DMS79 (cell line): Measurements from ENCODE around the gene VAV2.
"Not testable (repeated sequence)": the region's sequence is repeated elsewhere in the genome, so short reads cannot be mapped to it uniquely, and the experiment has no call there.

Experiments used
- DNase-seq: peaks from one replicate; lab custom pipeline; 2025; lab: John Stamatoyannopoulos, UW

VAV2 gene

GRCh38 chr9:133767625-133768024, 224.5 kb downstream of the VAV2 start:
- no peak for DNase-seq

DNA sequence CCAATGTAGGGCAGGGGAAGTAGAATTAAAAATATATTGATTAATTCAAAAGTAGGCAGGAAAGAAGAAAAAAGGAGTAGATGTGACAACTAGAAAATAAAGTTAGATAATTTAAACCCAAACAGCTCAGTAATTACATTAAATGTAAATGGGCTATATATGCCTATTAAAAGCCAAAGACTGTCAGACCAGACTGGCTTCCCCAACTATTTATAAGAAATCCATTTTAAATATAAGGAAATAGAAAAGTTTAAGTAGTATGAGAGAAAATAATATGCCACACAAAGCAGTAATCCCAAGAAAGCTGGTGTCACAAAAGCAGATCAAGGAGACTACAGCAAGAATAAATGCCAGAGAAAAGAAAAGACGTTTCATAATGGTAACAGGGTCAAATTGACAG, 225.1 kb downstream of the VAV2 start:
- DNase-seq = no peak

- not testable (repeated sequence) for DNase-seq
These were observed 225.9 kb downstream of the VAV2 start for GRCh38 chr9:133766234-133766633.

GRCh38 chr9:133763272-133764183, 228.6 kb downstream of the VAV2 start:
- no peak for DNase-seq

GRCh38 chr9:133762488-133763271, 229.4 kb downstream of the VAV2 start:
- no peak for DNase-seq

DNA sequence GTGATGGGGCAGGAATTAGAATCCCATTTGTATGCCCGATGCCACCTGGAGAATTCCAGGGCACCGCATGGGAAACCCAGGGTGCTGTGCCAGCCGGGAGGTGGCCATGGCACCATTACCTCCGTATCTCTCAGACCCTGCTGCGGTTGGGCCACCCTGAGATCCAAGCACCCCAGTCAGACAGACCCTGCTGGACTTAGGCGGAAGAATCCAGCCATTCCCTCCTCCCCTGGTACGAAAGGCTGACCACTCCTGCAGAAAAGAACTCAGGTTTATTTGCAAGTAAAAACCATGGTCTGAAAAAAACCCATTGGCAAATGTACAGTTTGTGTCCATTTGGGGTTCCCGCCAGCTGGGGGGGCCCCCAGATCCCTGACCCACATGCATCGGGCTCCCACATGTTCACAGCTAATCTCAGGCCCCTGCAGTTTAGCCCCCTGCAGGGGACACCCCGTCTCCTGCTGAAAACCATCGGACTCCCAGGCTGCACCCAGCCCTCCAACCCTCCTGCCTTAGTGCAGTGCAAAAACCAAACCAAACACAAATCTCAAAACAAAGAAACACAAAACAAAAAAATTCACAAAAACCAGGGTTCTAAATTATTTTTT, 230.4 kb downstream of the VAV2 start:
- DNase-seq = no peak

DNA sequence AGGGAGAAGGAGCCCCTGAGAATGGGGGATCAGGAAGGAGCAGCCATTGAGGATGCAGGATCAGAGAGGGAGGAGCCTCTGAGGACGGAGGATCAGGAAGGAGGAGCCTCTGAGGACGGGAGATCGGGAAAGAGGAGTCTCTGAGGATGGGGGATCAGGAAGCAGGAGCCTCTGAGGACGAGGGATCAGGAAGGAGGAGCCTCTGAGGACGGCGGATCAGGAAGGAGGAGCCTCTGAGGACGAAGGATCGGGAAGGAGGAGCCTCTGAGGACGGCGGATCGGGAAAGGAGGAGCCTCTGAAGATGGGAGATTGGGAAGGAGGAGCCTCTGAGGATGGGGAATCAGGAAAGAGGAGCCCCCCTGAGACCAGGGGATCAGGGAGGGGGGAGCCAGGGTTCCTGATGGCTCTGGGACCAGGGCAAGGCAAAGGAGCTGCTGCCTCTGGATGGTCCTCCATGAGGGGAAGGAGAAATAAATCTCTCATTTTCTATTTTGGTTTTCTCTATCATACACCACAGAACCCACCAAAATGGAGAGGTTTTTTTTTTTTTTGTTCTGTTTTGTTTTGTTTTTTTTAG, 231.3 kb downstream of the VAV2 start:
- no peak for DNase-seq

GRCh38 chr9:133759946-133760345, 232.2 kb downstream of the VAV2 start:
- DNase-seq = no peak

DNA sequence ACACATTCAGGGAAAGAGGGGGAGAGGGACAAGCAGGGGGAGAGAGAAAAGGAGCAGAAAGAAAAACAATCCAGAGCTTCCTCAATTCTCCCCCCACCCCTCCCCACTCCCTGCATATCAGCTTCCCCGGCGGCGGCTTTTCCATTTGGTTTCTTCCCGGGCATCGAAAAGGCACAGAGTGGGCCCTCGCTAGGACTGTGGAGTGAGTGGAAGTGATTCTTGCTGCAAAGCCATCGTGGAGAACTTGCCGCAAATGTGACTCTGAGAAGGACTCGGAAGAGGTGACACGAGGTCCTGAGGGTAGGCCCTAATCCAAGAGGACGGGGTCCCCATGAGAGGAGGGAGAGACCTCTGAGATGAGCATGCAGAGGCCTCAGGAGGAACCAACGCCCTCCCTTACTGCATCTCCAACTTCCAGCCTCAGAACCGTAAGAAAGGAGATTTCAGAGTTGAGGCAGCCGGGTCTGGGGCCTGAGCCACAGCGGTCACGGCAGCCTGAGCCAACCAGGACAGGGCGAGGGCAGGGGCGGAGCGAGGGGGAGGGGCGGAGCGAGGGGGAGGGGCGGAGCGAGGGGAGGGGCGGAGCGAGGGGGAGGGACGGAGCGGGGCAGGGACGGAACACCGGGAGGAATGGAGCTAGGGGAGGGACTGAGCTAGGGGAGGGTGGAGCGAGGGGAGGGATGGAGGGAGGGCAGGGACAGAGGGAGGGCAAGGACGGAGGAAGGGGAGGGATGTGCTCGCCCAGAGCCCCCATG, 232.8 kb downstream of the VAV2 start:
- no peak for DNase-seq

DNA sequence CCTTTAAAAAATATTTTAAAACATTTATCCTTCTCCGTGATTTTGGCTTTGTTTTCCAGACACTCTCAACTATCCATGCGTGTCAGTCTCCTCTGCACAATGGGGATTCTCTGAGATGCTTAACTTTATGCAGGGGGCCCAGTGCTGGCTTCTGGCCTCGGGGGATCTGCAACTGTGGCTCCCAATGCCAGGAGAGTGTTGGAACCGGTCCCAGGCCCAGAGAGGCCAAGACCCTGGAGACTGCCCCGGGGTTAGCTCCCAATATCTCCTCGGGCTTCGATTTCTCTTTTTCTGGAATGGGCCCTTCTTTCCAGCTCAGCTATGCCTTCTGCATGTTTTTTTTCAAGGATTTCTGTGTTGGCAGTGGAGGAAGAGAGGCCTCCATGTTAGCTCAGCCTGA, 233.9 kb downstream of the VAV2 start:
- DNase-seq = peak; percentile 77

DNA sequence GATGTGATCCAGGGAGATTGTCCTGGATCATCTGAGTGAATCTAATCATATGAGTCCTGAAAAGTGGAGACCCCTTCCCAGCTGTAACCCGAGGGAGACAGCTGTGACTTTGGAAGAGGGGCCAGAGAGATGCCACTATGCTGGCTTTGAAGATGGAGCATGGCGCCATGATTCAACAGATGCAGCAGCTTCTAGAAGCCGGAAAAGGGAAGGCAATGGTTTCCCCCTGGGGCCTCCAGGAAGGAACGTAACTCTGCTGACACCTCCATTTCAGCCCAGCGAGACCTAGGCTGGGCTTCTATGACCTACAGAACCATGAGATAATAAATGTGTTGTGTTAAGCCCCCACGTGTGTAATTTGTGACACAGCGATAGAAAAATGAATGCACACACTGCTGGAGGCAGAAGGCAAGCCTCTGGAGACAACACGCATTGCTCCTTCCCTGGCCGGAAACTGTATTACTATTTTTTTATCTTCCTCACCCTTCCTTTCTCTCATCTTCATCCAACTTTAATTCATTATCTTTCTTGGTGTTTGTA, 237.4 kb downstream of the VAV2 start:
- no peak for DNase-seq

- no peak for DNase-seq
These were observed 237.9 kb downstream of the VAV2 start for GRCh38 chr9:133754187-133754586.

DNA sequence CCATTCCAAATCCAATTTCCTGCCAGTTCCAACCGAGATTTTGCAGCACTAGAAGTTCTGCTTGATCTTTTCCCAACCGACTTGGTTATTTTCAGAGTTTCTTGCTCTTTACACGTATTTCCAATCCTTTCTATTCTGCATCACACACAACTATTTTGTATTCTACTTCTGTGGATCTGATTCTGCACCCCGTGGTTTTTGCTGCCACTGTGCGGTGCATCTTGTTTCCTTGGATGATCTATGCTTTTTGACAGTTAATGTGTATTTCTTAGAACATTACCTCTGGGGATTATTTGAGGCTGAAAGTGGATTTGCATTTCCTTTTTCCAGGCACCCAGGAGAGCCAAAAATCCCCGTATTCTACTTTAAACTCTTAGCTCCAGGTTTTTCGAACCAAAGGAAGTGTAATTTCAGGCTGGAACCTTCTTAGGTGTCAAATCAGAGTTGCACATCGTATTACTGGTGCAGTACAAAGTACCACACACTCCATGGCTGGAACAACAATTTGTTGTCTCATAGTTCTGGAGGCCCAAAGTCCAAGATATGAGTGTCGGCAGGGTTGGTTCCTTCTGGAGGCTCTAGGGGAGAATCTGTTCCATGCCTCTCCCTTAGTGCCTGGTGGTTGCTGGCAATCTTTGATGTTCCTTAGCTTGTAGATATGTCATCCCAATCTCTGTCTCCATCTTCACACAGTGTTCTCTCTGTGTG, 239.2 kb downstream of the VAV2 start:
- no peak for DNase-seq

DNA sequence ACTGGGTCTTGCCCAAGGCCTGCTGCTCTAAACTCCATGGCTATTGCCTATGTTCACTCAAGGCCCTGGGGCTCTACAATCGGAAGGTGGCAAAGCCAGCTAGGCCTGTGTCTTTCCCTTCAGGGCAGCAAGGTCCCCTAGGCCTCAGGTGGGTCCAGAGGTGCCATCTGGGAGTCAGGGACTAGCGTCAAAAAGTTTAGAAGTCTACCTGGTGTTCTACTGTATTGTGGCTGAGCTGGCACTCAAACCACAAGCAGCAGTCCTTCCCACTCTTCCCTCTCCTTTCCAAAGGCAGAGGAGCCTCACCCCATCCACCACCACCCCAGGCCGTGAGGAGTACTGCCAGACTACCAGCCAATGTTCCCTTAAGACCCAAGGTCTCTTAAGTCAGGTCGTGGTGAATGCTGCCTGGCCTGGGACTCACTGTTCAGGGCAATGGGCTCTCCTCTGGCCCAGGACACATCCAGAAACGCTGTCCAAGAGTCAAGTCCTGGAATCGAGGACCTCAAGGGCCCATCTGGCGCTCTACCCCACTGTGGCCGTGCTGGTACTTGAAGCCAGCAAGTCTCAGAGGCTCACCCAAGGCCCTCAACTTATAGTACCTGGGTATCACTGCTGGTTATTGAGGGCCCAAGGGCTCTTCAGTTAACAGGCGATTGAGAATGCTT, 241.0 kb downstream of the VAV2 start:
- no peak for DNase-seq

GRCh38 chr9:133747309-133747708, 244.8 kb downstream of the VAV2 start:
- no peak for DNase-seq

DNA sequence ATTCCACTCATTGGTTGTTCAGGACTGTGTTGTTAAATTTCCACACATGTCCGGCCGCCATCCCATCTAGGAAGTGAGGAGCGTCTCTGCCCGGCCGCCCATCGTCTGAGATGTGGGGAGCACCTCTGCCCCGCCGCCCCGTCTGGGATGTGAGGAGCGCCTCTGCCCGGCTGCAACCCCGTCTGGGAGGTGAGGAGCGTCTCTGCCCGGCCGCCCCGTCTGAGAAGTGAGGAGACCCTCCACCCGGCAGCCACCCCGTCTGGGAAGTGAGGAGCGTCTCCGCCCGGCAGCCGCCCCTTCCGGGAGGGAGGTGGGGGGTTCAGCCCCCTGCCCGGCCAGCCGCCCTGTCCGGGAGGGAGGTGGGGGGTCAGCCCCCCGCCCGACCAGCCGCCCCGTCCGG, 247.6 kb downstream of the VAV2 start:
- not testable (repeated sequence) for DNase-seq

GRCh38 chr9:133742849-133743444, 249.2 kb downstream of the VAV2 start:
- DNase-seq = peak; percentile 41

DNA sequence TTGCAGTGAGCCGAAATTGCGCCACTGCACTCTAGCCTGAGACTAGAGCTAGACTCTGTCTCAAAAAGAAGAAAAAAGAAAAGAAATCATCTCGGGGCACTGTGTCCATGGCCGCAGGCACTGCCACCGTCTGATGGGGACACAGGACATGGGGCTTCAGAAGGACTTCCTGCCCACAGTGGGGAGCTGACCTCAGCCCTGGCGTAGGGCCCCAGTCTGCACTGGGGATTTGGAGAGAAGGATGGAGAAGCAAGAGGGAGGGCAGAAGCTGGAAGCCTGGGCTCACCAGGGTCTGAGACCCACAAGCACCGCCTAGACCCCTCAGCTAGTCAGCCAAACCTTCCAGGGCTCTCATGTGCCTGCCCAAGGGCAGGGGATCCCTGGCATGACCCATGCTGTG, 249.9 kb downstream of the VAV2 start:
- no peak for DNase-seq

DNA sequence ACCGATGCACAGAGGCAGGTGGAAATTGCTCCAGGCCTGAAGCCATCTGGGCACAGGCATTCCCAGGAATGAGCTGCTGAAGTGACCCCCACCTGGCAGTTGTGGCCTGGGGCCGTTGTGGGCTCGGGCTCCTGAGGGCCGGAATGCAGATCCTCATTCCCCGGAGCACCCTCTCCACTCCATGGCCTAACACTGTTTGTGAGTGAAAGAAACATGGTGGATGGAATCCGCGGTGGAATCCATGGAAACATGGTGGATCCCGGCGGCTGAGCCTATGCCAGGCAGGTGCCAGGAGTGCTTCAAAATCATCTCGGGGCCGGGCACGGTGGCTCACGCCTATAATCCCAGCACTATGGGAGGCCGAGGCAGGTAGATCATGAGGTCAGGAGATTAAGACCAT, 250.4 kb downstream of the VAV2 start:
- no peak for DNase-seq

GRCh38 chr9:133740911-133741310, 251.2 kb downstream of the VAV2 start:
- DNase-seq = no peak
